Prostate gland (tissue), 2 donors: ENCODE measurements around the gene GBP3. TPM values are rescaled to one million over a fixed set of nuclear protein-coding genes. Genes with fewer than 3 reads are reported as not detected.
"Not testable (repeated sequence)": the region's sequence is repeated elsewhere in the genome, so short reads cannot be mapped to it uniquely, and the experiment has no call there.

ENCODE experiments used
- DNase-seq: peaks from one replicate; pipeline ENCODE4 v3.0.0-alpha.2; 2019; ENCODE audit warnings: low spot score
- H3K27ac ChIP-seq, 2 donors: fragments of 200-600 bp; sonication (generic); 2 replicates each; pipeline ENCODE4 v1.5.1; 2017 to 2019
- H3K27me3 ChIP-seq: fragments of 200-600 bp; sonication (generic); replicated peaks from 2 replicates; pipeline ENCODE4 v1.5.1; 2019; ENCODE audit not compliant: insufficient read depth
- H3K36me3 ChIP-seq, 2 donors: fragments of 200-600 bp; sonication (generic); 1 replicate in 1 of 2; 2 replicates in 1 of 2; pipeline versions ENCODE4 v1.5.1 to v1.8.1; 2017 to 2019
- H3K4me1 ChIP-seq: fragments of 200-600 bp; sonication (generic); replicated peaks from 2 replicates; pipeline ENCODE4 v1.5.1; 2019
- H3K4me3 ChIP-seq, 2 donors: fragments of 200-600 bp; sonication (generic); 2 replicates each; pipeline ENCODE4 v1.5.1; 2017 to 2019
- H3K9me3 ChIP-seq: fragments of 200-600 bp; sonication (generic); 2 replicates; pipeline ENCODE4 v1.5.1; 2017
- CTCF ChIP-seq, 4 experiments: fragments of 200-600 bp in 2 of 4; fragments of 450-650 bp in 2 of 4; sonication (generic) in 2 of 4; IDR thresholded peaks; 1 replicate in 3 of 4; 2 replicates in 1 of 4; pipeline ENCODE4 v1.5.1; 2016 to 2019; ENCODE audit warnings: antibody characterized with exemption in 4 of 4, mild to moderate bottlenecking in 2 of 4, moderate library complexity in 2 of 4
- POLR2A ChIP-seq: fragments of 450-650 bp; IDR thresholded peaks from one replicate; pipeline ENCODE4 v1.6.1; 2016; ENCODE audit warnings: antibody characterized with exemption, mild to moderate bottlenecking
- POLR2AphosphoS5 ChIP-seq: sonication (generic); formaldehyde crosslinking; IDR thresholded peaks from one replicate; pipeline ENCODE4 v1.6.1; 2017; ENCODE audit warnings: antibody characterized with exemption
- WGBS: methylation state at CpG from one replicate; pipeline ENCODE4 v1.1.5; 2018; 5-methylcytosine and 5-hydroxymethylcytosine counted together
- intact Hi-C: fragments of 100-400 bp; cut with DNase I; formaldehyde crosslinking; loops from one replicate; pipeline ENCODE4 v1.14.2; 2022
- total RNA-seq, 2 donors: library from RNA; depleted of rRNA; stranded (reverse); fragments of >200 nt; gene quantifications; one replicate each; pipeline ENCODE4 v1.1.0, GENCODE V29; 2016

Gene GBP3
- total RNA-seq, 2 donors from 2014 or later, result 15.8 to 32.7 TPM

DNA sequence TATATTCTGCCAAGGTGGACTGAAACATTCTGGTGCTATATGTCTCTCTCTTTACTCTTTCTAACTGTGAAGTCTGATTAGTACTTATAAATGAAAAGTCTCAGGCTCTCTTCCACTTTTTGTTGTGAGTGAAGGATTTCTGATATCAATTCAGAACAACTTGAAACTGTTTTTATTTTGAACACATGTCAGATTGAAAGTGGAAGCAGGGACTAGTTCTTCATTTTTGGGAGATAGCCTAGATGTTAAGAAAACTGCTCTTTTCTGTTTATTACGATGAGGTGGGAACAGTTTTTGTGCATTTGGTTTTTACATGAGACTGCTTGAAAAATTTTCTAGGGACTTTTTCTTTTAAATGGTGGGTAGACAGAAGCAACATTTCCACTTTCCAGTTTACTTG is 14.5 kb upstream of the GBP3 start:
- intact Hi-C loops, result no loop called here
- Histone ChIP-seq H3K27ac (no peak overlapping the region), H3K4me1 (no peaks in the 10 kb centered on the region), H3K27me3 (no peaks in the 10 kb centered on the region), H3K36me3 (no peaks in the 10 kb centered on the region), H3K9me3 (no peaks in the 10 kb centered on the region), H3K4me3 (no peak overlapping the region)
- WGBS, result 87% methylated on average over 1 of the region's 1 CpG
- no peak for DNase-seq
- no peak for TF ChIP-seq CTCF (IDR thresholded peaks at IDR 0.05)
- no peak for TF ChIP-seq POLR2A
- TF ChIP-seq POLR2AphosphoS5, result no peak

DNA sequence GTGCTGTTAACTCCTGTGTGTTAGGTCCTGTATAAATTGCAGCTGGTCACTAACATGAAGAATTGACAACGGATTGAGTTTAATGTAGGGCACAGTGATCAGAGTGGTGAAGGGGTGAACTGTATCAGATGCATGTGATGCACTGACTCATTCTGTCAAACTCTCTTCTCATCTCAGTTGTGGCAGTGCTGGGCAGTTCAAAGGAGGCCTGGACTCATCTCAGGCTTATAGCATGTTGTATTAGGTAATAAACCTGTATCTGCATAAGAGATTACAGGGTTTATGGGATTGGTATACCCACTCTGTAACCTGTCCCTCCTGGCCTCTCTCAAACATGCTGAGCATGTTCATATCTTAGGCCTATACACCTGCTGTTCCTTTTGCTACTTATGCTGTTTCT is 12.4 kb upstream of the GBP3 start:
- TF ChIP-seq POLR2A, result no peak

DNA sequence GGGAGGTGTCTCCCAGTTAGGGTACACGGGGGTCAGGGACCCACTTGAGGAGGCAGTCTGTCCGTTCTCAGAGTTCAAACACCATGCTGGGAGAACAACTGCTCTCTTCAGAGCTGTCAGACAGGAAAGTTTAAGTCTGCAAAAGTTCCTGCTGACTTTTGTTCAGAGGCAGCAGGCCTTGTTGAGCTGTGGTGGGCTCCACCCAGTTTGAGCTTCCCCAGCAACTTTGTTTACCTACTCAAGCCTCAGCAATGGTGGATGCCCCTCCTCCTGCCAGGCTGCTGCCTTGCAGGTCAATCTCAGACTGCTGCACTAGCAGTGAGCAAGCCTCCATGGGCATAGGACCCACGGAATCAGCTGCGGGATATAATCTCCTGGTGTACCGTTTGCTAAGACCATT is 11.3 kb upstream of the GBP3 start:
- DNase-seq, H3K9me3 ChIP-seq, H3K27me3 ChIP-seq, H3K4me1 ChIP-seq, H3K36me3 ChIP-seq, intact Hi-C loops, H3K4me3 ChIP-seq: not testable (repeated sequence)
- WGBS, result 100% methylated on average over 5 of the region's 5 CpGs
- peak overlapping the region in 1 of 2 donors; percentile 42 for H3K27ac ChIP-seq

More for the DNA sequence above, 12.4 kb upstream of the GBP3 start:
- no peaks in the 10 kb centered on the region for H3K27me3 ChIP-seq
- no peaks in the 10 kb centered on the region for H3K36me3 ChIP-seq
- no peak overlapping the region for H3K27ac ChIP-seq
- 78% methylated on average over 1 of the region's 1 CpG for WGBS
- H3K9me3 ChIP-seq, result no peaks in the 10 kb centered on the region
- intact Hi-C loops, result no loop called here
- no peaks in the 10 kb centered on the region for H3K4me1 ChIP-seq
- H3K4me3 ChIP-seq, result no peak overlapping the region
- DNase-seq, result no peak

- DNase-seq, H3K27me3 ChIP-seq, intact Hi-C loops, H3K4me3 ChIP-seq, H3K4me1 ChIP-seq, H3K36me3 ChIP-seq, H3K27ac ChIP-seq, H3K9me3 ChIP-seq: not testable (repeated sequence)
- 89% methylated on average over 2 of the region's 2 CpGs for WGBS
These were observed 6.4 kb upstream of the GBP3 start for GRCh38 chr1:89029051-89029450.

GRCh38 chr1:89025928-89026327 is 3.3 kb upstream of the GBP3 start:
- intact Hi-C loops, result no loop called here
- no peaks in the 10 kb centered on the region for H3K4me1 ChIP-seq
- no peaks in the 10 kb centered on the region for H3K36me3 ChIP-seq
- no peak for DNase-seq
- no peak for TF ChIP-seq CTCF (IDR thresholded peaks at IDR 0.05)
- TF ChIP-seq POLR2A, result no peak
- TF ChIP-seq POLR2AphosphoS5, result no peak
- H3K27ac ChIP-seq, result no peak overlapping the region
- no peak overlapping the region for H3K4me3 ChIP-seq
- no peaks in the 10 kb centered on the region for H3K27me3 ChIP-seq
- H3K9me3 ChIP-seq, result no peaks in the 10 kb centered on the region
- WGBS, result 95% methylated on average over 3 of the region's 3 CpGs

DNA sequence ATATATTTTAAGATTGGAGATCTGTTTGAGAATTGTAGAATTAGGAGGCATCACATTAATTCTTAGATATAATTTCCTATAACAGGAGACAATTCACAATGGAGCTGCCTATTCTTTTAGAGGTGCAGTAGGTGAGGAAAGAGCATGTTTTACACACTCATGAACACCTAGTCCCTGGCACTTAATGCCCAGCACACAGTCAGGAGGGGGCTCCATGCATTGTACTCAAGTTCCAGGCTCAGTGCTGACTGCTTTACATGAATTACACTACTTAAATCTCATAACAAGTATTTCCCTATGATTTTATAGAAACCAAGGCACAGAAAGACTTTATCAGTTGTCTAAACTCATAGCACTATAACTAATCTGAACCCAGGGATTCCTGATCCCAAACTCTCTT is 360 bp upstream of the GBP3 start:
- TF ChIP-seq CTCF (IDR thresholded peaks at IDR 0.05) (no peak), POLR2A (no peak)
- intact Hi-C loops, result no loop called here
- H3K36me3 ChIP-seq, result no peaks in the 10 kb centered on the region
- H3K27ac ChIP-seq, result peak overlapping the region; percentile 85 to 88
- H3K27me3 ChIP-seq, result no peaks in the 10 kb centered on the region
- no peak for DNase-seq
- no peaks in the 10 kb centered on the region for H3K4me1 ChIP-seq
- H3K9me3 ChIP-seq, result no peaks in the 10 kb centered on the region
- peak overlapping the region in 1 of 2 donors; percentile 43 for H3K4me3 ChIP-seq

DNA sequence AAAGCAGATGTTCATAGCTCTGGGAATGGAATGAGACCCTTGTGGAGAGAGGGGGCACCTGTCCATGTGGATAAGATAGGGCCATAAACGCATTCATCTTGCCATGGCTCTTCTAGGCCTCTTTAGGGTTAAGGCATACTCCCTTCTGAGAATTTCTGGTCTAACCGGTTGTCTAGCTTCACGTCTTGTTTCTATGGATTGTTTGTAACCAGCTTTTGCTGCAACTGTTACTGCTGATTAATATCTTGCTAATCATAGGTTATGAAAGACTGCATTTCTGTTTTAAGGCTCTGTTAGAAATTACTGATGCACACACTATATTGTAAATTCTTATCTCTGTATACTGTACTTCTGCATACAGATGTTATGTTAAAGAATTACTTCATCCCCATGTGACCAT is 4.3 kb downstream of the GBP3 start:
- WGBS, result 47% methylated on average over 3 of the region's 3 CpGs
- intact Hi-C loops, result not testable (repeated sequence)

More for the DNA sequence above, 4.3 kb downstream of the GBP3 start:
- not testable (repeated sequence) for H3K27ac ChIP-seq, H3K4me1 ChIP-seq, H3K36me3 ChIP-seq, H3K27me3 ChIP-seq, H3K9me3 ChIP-seq, H3K4me3 ChIP-seq, DNase-seq
